Measurements from ENCODE around the gene CCT6A. TPM values are rescaled to one million over a fixed set of nuclear protein-coding genes. Genes with fewer than 3 reads are reported as not detected.

CCT6A gene
- total RNA-seq (2022; extraction: Qiagen RNA extraction) = 251 to 287 TPM (median 264 TPM) in 5 replicates

DNA sequence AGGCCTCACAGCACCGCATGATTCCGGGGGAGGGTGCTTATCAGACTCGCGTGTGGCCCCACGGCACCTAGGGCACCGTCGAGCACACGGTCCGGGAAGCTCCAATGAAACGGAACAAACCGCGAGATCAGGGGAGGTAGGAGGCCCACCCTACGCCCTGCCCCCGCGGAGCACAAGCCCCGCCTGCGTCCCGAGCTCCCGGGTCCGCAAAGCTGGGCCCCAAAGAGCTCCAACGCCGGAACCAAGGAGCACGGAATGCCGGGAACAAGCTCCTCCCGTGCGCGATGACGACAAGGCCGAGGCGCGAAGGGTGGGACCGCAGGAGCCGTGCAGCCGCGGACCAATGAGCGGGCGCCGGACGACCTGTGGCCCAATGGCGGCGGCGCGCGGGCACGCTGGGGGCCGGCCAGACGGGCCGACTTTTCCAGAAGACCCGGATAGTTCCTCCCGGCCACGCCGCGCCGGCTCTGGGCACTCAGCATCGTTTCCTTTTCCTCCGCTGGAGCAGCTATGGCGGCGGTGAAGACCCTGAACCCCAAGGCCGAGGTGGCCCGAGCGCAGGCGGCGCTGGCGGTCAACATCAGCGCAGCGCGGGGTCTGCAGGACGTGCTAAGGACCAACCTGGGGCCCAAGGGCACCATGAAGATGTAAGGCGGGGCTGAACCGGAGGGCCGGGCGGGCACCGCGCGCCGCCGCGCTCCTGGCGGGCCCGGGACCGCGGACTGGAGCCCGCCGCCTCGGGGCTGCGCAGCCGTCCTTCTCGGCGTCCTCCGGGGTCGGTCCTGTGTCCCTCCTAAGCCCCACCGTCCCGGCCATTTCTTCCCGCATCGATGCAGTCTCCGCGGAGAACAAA, at the start of gene CCT6A, which contains the start of gene PSPH:
Gene CCT6A (plus strand): TSS at position 427 of the 853 bp plus-strand sequence. CDS start 84 bp downstream, at position 511.
Gene PSPH (minus strand): TSS at position 106 of the 853 bp plus-strand sequence. CDS start 30,232 bp downstream, outside the sequence.

GRCh38 chr7:56063882-56064625, 12.5 kb downstream of the CCT6A start, which contains the start of gene SUMF2:
Gene SUMF2, plus strand, starts transcription at chr7:56064286. Its CDS starts 26 bp downstream, at chr7:56064312.

GRCh38 chr7:56092789-56093531, 41.4 kb downstream of the CCT6A start, which contains the start of gene PHKG1:
Gene PHKG1, minus strand, starts transcription at chr7:56092952. Its CDS starts 4,011 bp downstream, at chr7:56088941.

DNA sequence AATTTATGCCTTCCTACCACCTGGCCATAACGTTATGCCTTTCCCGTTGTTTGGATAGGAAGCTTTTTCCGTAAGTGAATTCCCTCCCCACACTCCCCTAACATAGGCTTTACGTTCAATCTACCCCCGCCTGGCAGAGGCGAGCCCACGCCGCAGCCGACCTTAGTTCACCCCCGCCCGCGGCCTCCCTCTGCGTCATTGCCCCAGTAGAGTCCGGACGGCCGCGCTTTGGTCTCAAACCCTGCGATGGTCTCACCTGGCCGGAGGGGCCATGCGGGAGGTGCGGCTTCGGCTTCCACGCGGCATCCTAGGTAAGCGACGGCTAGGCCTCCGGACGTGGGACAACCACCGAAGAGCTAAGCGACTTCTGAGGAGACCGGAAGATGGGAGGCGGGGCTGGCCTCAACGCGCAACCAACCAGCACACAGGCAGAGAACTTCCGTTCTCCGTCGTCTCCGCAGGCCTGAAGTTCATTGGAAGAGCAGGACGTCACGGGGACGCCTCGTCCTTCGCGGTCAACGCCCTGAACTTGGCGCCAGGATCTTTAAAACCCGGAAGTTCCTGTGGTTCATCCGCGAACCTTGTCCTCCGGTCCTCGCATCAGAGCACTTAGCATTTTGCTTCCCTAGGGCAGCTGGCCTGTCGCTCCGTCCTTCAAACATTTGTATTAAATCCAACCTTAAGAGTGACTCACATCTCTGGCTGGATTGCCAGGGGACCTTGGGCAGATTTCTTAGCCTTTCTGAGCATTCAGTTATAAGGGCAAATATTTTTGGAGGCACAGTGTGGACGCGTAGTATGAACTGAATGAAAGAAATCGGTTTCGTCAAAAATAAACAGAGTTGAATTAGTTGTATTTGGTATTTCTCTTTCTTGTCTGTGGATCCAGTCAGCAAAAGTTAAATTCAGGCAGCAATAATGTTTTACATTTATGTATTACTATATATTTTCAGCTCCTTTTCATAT, 54.8 kb downstream of the CCT6A start, which contains the start of gene CHCHD2:
Gene CHCHD2 (minus strand): TSS at position 369 of the 966 bp plus-strand sequence. CDS start 63 bp downstream, at position 306.

Other genes starting within 250 kb of the CCT6A start
- not detected in 5 replicates for gene SEPTIN14, start 189.0 kb upstream of the CCT6A start, total RNA-seq (2022; extraction: Qiagen RNA extraction)
- gene ZNF713, start 164.3 kb upstream of the CCT6A start, total RNA-seq (2022; extraction: Qiagen RNA extraction) = 0.49 to 1.2 TPM (median 0.56 TPM) in 5 replicates
- gene MRPS17, start 99.9 kb upstream of the CCT6A start, total RNA-seq (2022; extraction: Qiagen RNA extraction) = 25.4 to 30.7 TPM (median 28.8 TPM) in 5 replicates
- gene NIPSNAP2, start 87.2 kb upstream of the CCT6A start, total RNA-seq (2022; extraction: Qiagen RNA extraction) = 41.4 to 58.0 TPM (median 49.2 TPM) in 5 replicates
- gene PSPH, start 321 bp upstream of the CCT6A start, total RNA-seq (2022; extraction: Qiagen RNA extraction) = 21.3 to 25.7 TPM (median 21.9 TPM) in 5 replicates
- gene SUMF2, start 12.5 kb downstream of the CCT6A start, total RNA-seq (2022; extraction: Qiagen RNA extraction) = 106 to 116 TPM (median 114 TPM) in 5 replicates
- 0.19 to 0.58 TPM (median 0.26 TPM) in 5 replicates for gene PHKG1, start 41.2 kb downstream of the CCT6A start, total RNA-seq (2022; extraction: Qiagen RNA extraction)
- 584 to 726 TPM (median 696 TPM) in 5 replicates for gene CHCHD2, start 54.7 kb downstream of the CCT6A start, total RNA-seq (2022; extraction: Qiagen RNA extraction)
- gene NUPR2, start 64.7 kb downstream of the CCT6A start, total RNA-seq (2022; extraction: Qiagen RNA extraction) = not detected in 5 replicates

All from A549 treated with Mapracorat at 1 μM for 4 hours (cell line).